ENCODE measurements around the gene STK39.

The STK39 gene

GRCh38 chr2:168157070-168157469, 90.3 kb downstream of the STK39 start:
- Histone ChIP-seq H2AFZ (no peak overlapping the region), H3K79me2 (no peaks in the 10 kb centered on the region), H3K9ac (no peak overlapping the region), H3K4me2 (ENCODE audit: low read length) (no peak overlapping the region), H3K27ac (no peak overlapping the region), H3K9me3 (ENCODE audit: control insufficient read depth, low read length) (no peaks in the 10 kb centered on the region), H3K4me3 (ENCODE audit: low read depth, low read length) (no peak overlapping the region), H3K27me3 (ENCODE audit: control insufficient read depth, insufficient read depth, low read length) (no peaks in the 10 kb centered on the region), H3K4me1 (no peaks in the 10 kb centered on the region), H3K36me3 (ENCODE audit: control insufficient read depth, insufficient read depth, low read length) (no peaks in the 10 kb centered on the region)
- TF ChIP-seq CTCF (IDR thresholded peaks at IDR 0.05) = no peak

GRCh38 chr2:168156661-168157060, 90.7 kb downstream of the STK39 start:
- Histone ChIP-seq H3K9me3 (ENCODE audit: control insufficient read depth, low read length) (no peaks in the 10 kb centered on the region), H3K4me2 (ENCODE audit: low read length) (no peak overlapping the region), H3K36me3 (ENCODE audit: control insufficient read depth, insufficient read depth, low read length) (no peaks in the 10 kb centered on the region), H2AFZ (no peak overlapping the region), H3K9ac (no peak overlapping the region), H3K4me1 (no peaks in the 10 kb centered on the region), H3K27me3 (ENCODE audit: control insufficient read depth, insufficient read depth, low read length) (no peaks in the 10 kb centered on the region), H3K79me2 (no peaks in the 10 kb centered on the region), H3K4me3 (ENCODE audit: low read depth, low read length) (no peak overlapping the region), H3K27ac (no peak overlapping the region)
- no peak for TF ChIP-seq CTCF (IDR thresholded peaks at IDR 0.05)

- no peaks in the 10 kb centered on the region for H3K79me2 ChIP-seq
- no peaks in the 10 kb centered on the region for H3K9me3 ChIP-seq (ENCODE audit: control insufficient read depth, low read length)
- H3K4me1 ChIP-seq = no peaks in the 10 kb centered on the region
- no peak overlapping the region for H3K9ac ChIP-seq
- no peak overlapping the region for H2AFZ ChIP-seq
- no peak overlapping the region for H3K4me2 ChIP-seq (ENCODE audit: low read length)
- no peaks in the 10 kb centered on the region for H3K27me3 ChIP-seq (ENCODE audit: control insufficient read depth, insufficient read depth, low read length)
- no peaks in the 10 kb centered on the region for H3K36me3 ChIP-seq (ENCODE audit: control insufficient read depth, insufficient read depth, low read length)
- H3K27ac ChIP-seq = no peak overlapping the region
- H3K4me3 ChIP-seq (ENCODE audit: low read depth, low read length) = no peak overlapping the region
- no peak for TF ChIP-seq CTCF (IDR thresholded peaks at IDR 0.05)
These were observed 91.7 kb downstream of the STK39 start for GRCh38 chr2:168155680-168156079.

GRCh38 chr2:168155046-168155445, 92.3 kb downstream of the STK39 start:
- no peaks in the 10 kb centered on the region for H3K4me1 ChIP-seq

More at GRCh38 chr2:168155046-168155445, 92.3 kb downstream of the STK39 start:
- Histone ChIP-seq H3K27me3 (ENCODE audit: control insufficient read depth, insufficient read depth, low read length) (no peaks in the 10 kb centered on the region), H3K36me3 (ENCODE audit: control insufficient read depth, insufficient read depth, low read length) (no peaks in the 10 kb centered on the region), H3K9ac (no peak overlapping the region), H2AFZ (no peak overlapping the region), H3K4me3 (ENCODE audit: low read depth, low read length) (no peak overlapping the region), H3K27ac (no peak overlapping the region), H3K4me2 (ENCODE audit: low read length) (no peak overlapping the region), H3K9me3 (ENCODE audit: control insufficient read depth, low read length) (no peaks in the 10 kb centered on the region), H3K79me2 (no peaks in the 10 kb centered on the region)
- TF ChIP-seq CTCF (IDR thresholded peaks at IDR 0.05) = no peak

Measured in parathyroid adenoma (tissue), 2 donors.